T-cell (primary cell): ENCODE results near the gene ZNF282. TPM values are rescaled to one million over a fixed set of nuclear protein-coding genes. Genes with fewer than 3 reads are reported as not detected.

ENCODE experiments used
- ATAC-seq, 4 experiments: fragments of 200-7000 bp in 3 of 4; fragments of 150-1000 bp in 1 of 4; cut with Tn5 transposase; replicated peaks in 1 of 4; 1 replicate in 3 of 4; 2 replicates in 1 of 4; pipeline ENCODE4 v1.10.0; 2021; ENCODE audit warnings: moderate library complexity in 3 of 4, mild to moderate bottlenecking in 2 of 4, moderate number of reproducible peaks in 1 of 4
- CTCF ChIA-PET, 2 donors: fragments of 300-600 bp; sonication (Branson Sonifier 250); formaldehyde crosslinking; loops; one replicate each; lab custom pipeline; 2022; ENCODE audit warnings: antibody characterized with exemption in 2 of 2; lab: Charles Lee
- POLR2A ChIA-PET, 2 donors: fragments of 300-600 bp; sonication (Branson Sonifier 250); formaldehyde crosslinking; loops; one replicate each; lab custom pipeline; 2022; ENCODE audit warnings: antibody characterized with exemption in 2 of 2; lab: Charles Lee
- DNase-seq, 35 experiments: peaks; one replicate each; pipeline versions ENCODE4 v3.0.0 to v3.0.0-alpha.2; 2013 to 2023
- H3K27ac ChIP-seq: one replicate; pipeline ENCODE4 v1.5.1; 2013; ENCODE audit warnings: low read length
- H3K27me3 ChIP-seq, 2 experiments: replicated peaks in 1 of 2; 1 replicate in 1 of 2; 2 replicates in 1 of 2; pipeline versions ENCODE4 v1.6.1 to v1.7.0; 2013; ENCODE audit warnings: low read length in 1 of 2, mixed read lengths in 1 of 2; ENCODE audit not compliant: control insufficient read depth in 2 of 2, insufficient read depth in 2 of 2; ENCODE audit errors: extremely low read depth in 1 of 2
- H3K36me3 ChIP-seq, 2 donors: 1 replicate in 1 of 2; 2 replicates in 1 of 2; pipeline versions ENCODE4 v1.6.1 to v1.7.0; 2013; ENCODE audit warnings: low read length in 1 of 2; ENCODE audit not compliant: control insufficient read depth in 2 of 2, insufficient read depth in 1 of 2; ENCODE audit errors: extremely low read depth in 1 of 2
- H3K4me1 ChIP-seq, 2 experiments: 1 replicate in 1 of 2; 2 replicates in 1 of 2; pipeline versions ENCODE4 v1.6.1 to v1.7.0; 2013; ENCODE audit warnings: low read length in 2 of 2, mixed read lengths in 1 of 2; ENCODE audit not compliant: insufficient read depth in 2 of 2, control insufficient read depth in 1 of 2; ENCODE audit errors: extremely low read depth in 1 of 2
- H3K4me3 ChIP-seq, 2 donors: 1 replicate in 1 of 2; 2 replicates in 1 of 2; pipeline versions ENCODE4 v1.5.1 to v1.7.0; 2013; ENCODE audit warnings: mild to moderate bottlenecking in 2 of 2, low read length in 1 of 2, moderate library complexity in 1 of 2; ENCODE audit not compliant: control insufficient read depth in 1 of 2; ENCODE audit errors: extremely low read depth in 1 of 2
- H3K9me3 ChIP-seq: 2 replicates; pipeline ENCODE4 v1.7.0; 2013
- H3K27ac Mint-ChIP-seq, 2 donors: one replicate each; pipeline ENCODE4 v1.8.0; 2020 to 2021; ENCODE audit warnings: mild to moderate bottlenecking in 2 of 2, mixed read lengths in 2 of 2
- H3K27me3 Mint-ChIP-seq, 2 donors: one replicate each; pipeline ENCODE4 v1.8.0; 2021 to 2022; ENCODE audit warnings: mixed read lengths in 2 of 2
- H3K36me3 Mint-ChIP-seq: one replicate; pipeline ENCODE4 v1.8.0; 2021; ENCODE audit warnings: mixed read lengths
- H3K4me1 Mint-ChIP-seq, 3 donors: one replicate each; pipeline ENCODE4 v1.8.0; 2020 to 2022; ENCODE audit warnings: mixed read lengths in 3 of 3, mild to moderate bottlenecking in 1 of 3
- H3K4me3 Mint-ChIP-seq, 3 donors: one replicate each; pipeline ENCODE4 v1.8.0; 2020 to 2022; ENCODE audit warnings: mild to moderate bottlenecking in 3 of 3, mixed read lengths in 3 of 3, moderate library complexity in 3 of 3
- H3K9me3 Mint-ChIP-seq, 3 donors: one replicate each; pipeline ENCODE4 v1.8.0; 2020 to 2022; ENCODE audit warnings: mixed read lengths in 3 of 3
- WGBS: methylation state at CpG from one replicate; pipeline ENCODE4 v1.1.5; 2013; ENCODE audit warnings: missing lambda C conversion rate; ENCODE audit not compliant: insufficient coverage; 5-methylcytosine and 5-hydroxymethylcytosine counted together
- total RNA-seq, 35 experiments: library from RNA in 6 of 35; stranded (reverse) in 6 of 35; fragments of 120-200 nt in 1 of 35; gene quantifications; one replicate each; pipeline versions ENCODE4 v1.2.1 to v1.2.4 and lab custom pipeline; 2013 to 2026

The ZNF282 gene
- total RNA-seq, result 10 to 100 TPM; 14.8 to 29.1 (median 22.4) TPM
- total RNA-seq (2013), result 13.8 TPM
- total RNA-seq (lab: John Stamatoyannopoulos, UW), result 15.4 to 59.9 (median 30.5) reads per million in 29 experiments

GRCh38 chr7:149195180-149196150 lies at the start of gene ZNF282:
Gene ZNF282 (plus strand): TSS chr7:149195546. CDS start chr7:149195590, 44 bp downstream.
- Mint-ChIP-seq H3K4me1 (peaks cover 27 to 49% (median 32%) of the 10 kb centered on the region in 3 donors), H3K27me3 (no peaks in the 10 kb centered on the region), H3K9me3 (no peaks in the 10 kb centered on the region), H3K36me3 (peaks cover 20% of the 10 kb centered on the region), H3K27ac (peak within 1 kb of the TSS; percentile 85 to 91), H3K4me3 (peak within 1 kb of the TSS; percentile 86 to 89 (median 88))
- WGBS, result under 1% methylated on average over 88 of the region's 97 CpGs
- peaks cover 0 to 18% of the 10 kb centered on the region in 2 donors for H3K36me3 ChIP-seq
- peaks cover 0 to 2% of the 10 kb centered on the region in 2 experiments for H3K27me3 ChIP-seq
- H3K4me3 ChIP-seq, result peak within 1 kb of the TSS; percentile 88 to 90
- ATAC-seq (peak; percentile 84 to 89 (median 86)), DNase-seq (peak; percentile 18 to 74 (median 46))
- no peaks in the 10 kb centered on the region for H3K9me3 ChIP-seq
- H3K4me1 ChIP-seq, result peaks cover 2 to 21% of the 10 kb centered on the region in 2 experiments
- ChIA-PET CTCF (interaction anchor here (0.5 to 1.1 kb wide), 8 partner anchors 9 to 104 kb away, joined by 3 to 7 read pairs (median 4); partner anchors contain the start of genes ZNF398 (in 1 of the 2) and ZNF783 (in 1 of the 2)), POLR2A (no interaction called here)
- H3K27ac ChIP-seq, result peak within 1 kb of the TSS; percentile 56

GRCh38 chr7:149147072-149147751 lies 48.1 kb upstream of the ZNF282 start, which contains the start of gene ZNF398:
Gene ZNF398 (plus strand): TSS chr7:149147453. CDS start chr7:149147743, 290 bp downstream.
- ChIA-PET POLR2A (interaction anchor here (0.6 to 1.1 kb wide), 6 partner anchors 21 to 190 kb away, joined by 3 to 6 read pairs (median 3); no protein-coding TSS in a partner anchor), CTCF (interaction anchor here (0.6 to 2.0 kb wide), 16 partner anchors 16 to 313 kb away, joined by 3 to 27 read pairs (median 5); partner anchors contain the start of genes ZNF425 (in 2 of the 2), ZNF282 (in 1 of the 2), ZNF777 (in 1 of the 2) and ZNF783 (in 1 of the 2))
- H3K27me3 ChIP-seq, result no peaks in the 10 kb centered on the region
- Mint-ChIP-seq H3K4me1 (peaks cover 33 to 43% (median 42%) of the 10 kb centered on the region in 3 donors), H3K27ac (peak within 1 kb of the TSS; percentile 90 to 94), H3K36me3 (peaks cover 4% of the 10 kb centered on the region), H3K4me3 (peak within 1 kb of the TSS; percentile 86 to 90 (median 87)), H3K9me3 (no peaks in the 10 kb centered on the region), H3K27me3 (no peaks in the 10 kb centered on the region)
- H3K4me1 ChIP-seq, result peaks cover 11 to 28% of the 10 kb centered on the region in 2 experiments
- peaks cover 0 to 3% of the 10 kb centered on the region in 2 donors for H3K36me3 ChIP-seq
- H3K9me3 ChIP-seq, result no peaks in the 10 kb centered on the region
- DNase-seq (peak; percentile 59 to 93 (median 73)), ATAC-seq (peak; percentile 79 to 87 (median 82))
- peak within 1 kb of the TSS; percentile 90 to 95 for H3K4me3 ChIP-seq
- H3K27ac ChIP-seq, result peak within 1 kb of the TSS; percentile 78
- WGBS, result under 1% methylated on average over 67 of the region's 79 CpGs

GRCh38 chr7:149147752-149148653 lies 47.3 kb upstream of the ZNF282 start:
- peaks cover 11 to 33% of the 10 kb centered on the region in 2 experiments for H3K4me1 ChIP-seq
- Mint-ChIP-seq H3K4me1 (peaks cover 33 to 46% (median 45%) of the 10 kb centered on the region in 3 donors), H3K4me3 (peak overlapping the region; percentile 76 to 90 (median 87)), H3K27ac (peak overlapping the region; percentile 49 to 69), H3K36me3 (peaks cover 4% of the 10 kb centered on the region), H3K27me3 (no peaks in the 10 kb centered on the region), H3K9me3 (no peaks in the 10 kb centered on the region)
- WGBS, result under 1% methylated on average over 85 of the region's 86 CpGs
- H3K36me3 ChIP-seq, result peaks cover 0 to 3% of the 10 kb centered on the region in 2 donors
- CTCF ChIA-PET, result interaction anchor here (0.5 to 2.0 kb wide), 13 partner anchors 16 to 313 kb away, joined by 3 to 27 read pairs (median 5); partner anchors contain the start of genes ZNF425 (in 2 of the 2), ZNF282 (in 1 of the 2) and ZNF777 (in 1 of the 2)
- H3K4me3 ChIP-seq, result peak overlapping the region; percentile 90 to 95
- H3K9me3 ChIP-seq, result no peaks in the 10 kb centered on the region
- ATAC-seq (peak; percentile 55 to 59 (median 56)), DNase-seq (peak in 34 of 35 experiments; percentile 32 to 80 (median 62))
- POLR2A ChIA-PET, result interaction anchor here in 1 of 2 donors (0.6 kb wide), 1 partner anchor 191 kb away, joined by 3 read pairs; no protein-coding TSS in a partner anchor
- peak overlapping the region; percentile 38 for H3K27ac ChIP-seq
- H3K27me3 ChIP-seq, result no peaks in the 10 kb centered on the region

GRCh38 chr7:149150981-149151380 lies 44.4 kb upstream of the ZNF282 start:
- Histone ChIP-seq H3K27ac (no peak overlapping the region), H3K4me3 (no peak overlapping the region), H3K27me3 (no peaks in the 10 kb centered on the region), H3K36me3 (peaks cover 0 to 21% of the 10 kb centered on the region in 2 donors), H3K4me1 (peaks cover 2 to 28% of the 10 kb centered on the region in 2 experiments), H3K9me3 (no peaks in the 10 kb centered on the region)
- DNase-seq, result no peak
- WGBS, result 85% methylated on average over 4 of the region's 4 CpGs
- H3K36me3 Mint-ChIP-seq, result peaks cover 23% of the 10 kb centered on the region
- no peaks in the 10 kb centered on the region for H3K9me3 Mint-ChIP-seq
- no peak for ATAC-seq
- no peaks in the 10 kb centered on the region for H3K27me3 Mint-ChIP-seq
- H3K4me1 Mint-ChIP-seq, result peaks cover 29 to 49% (median 45%) of the 10 kb centered on the region in 3 donors
- POLR2A ChIA-PET, result no interaction called here
- H3K4me3 Mint-ChIP-seq, result no peak overlapping the region
- H3K27ac Mint-ChIP-seq, result peak overlapping the region in 1 of 2 donors; percentile 11
- CTCF ChIA-PET, result no interaction called here

GRCh38 chr7:149153346-149153745 lies 42.0 kb upstream of the ZNF282 start:
- H3K9me3 ChIP-seq, result no peaks in the 10 kb centered on the region
- no peaks in the 10 kb centered on the region for H3K27me3 ChIP-seq
- no peak overlapping the region for H3K4me3 ChIP-seq
- peaks cover 0 to 19% of the 10 kb centered on the region in 2 experiments for H3K4me1 ChIP-seq
- ChIA-PET CTCF (no interaction called here), POLR2A (no interaction called here)
- peaks cover 0 to 28% of the 10 kb centered on the region in 2 donors for H3K36me3 ChIP-seq
- DNase-seq (no peak), ATAC-seq (no peak)
- H3K36me3 Mint-ChIP-seq, result peaks cover 33% of the 10 kb centered on the region
- peaks cover 33 to 44% (median 43%) of the 10 kb centered on the region in 3 donors for H3K4me1 Mint-ChIP-seq
- no peak overlapping the region for H3K4me3 Mint-ChIP-seq
- H3K27me3 Mint-ChIP-seq, result no peaks in the 10 kb centered on the region
- H3K27ac Mint-ChIP-seq, result no peak overlapping the region
- 100% methylated on average over 1 of the region's 2 CpGs for WGBS
- no peaks in the 10 kb centered on the region for H3K9me3 Mint-ChIP-seq
- H3K27ac ChIP-seq, result no peak overlapping the region
